Thyroid gland (tissue), 4 donors: ENCODE measurements around the gene PPP1R3A.

Experiments
- CTCF ChIP-seq, 6 experiments: fragments of 200-600 bp in 3 of 6; fragments of 450-650 bp in 3 of 6; sonication (generic) in 3 of 6; IDR thresholded peaks; one replicate each; pipeline ENCODE4 v1.5.1; 2016 to 2019; ENCODE audit warnings: antibody characterized with exemption in 6 of 6, mild to moderate bottlenecking in 2 of 6, inconsistent platforms in 1 of 6, moderate library complexity in 1 of 6
- POLR2A ChIP-seq, 2 donors: fragments of 450-650 bp; IDR thresholded peaks; one replicate each; pipeline ENCODE4 v1.6.1; 2017; ENCODE audit warnings: antibody characterized with exemption in 2 of 2, mild to moderate bottlenecking in 2 of 2, moderate library complexity in 1 of 2

- TF ChIP-seq CTCF (IDR thresholded peaks at IDR 0.05) (no peak), POLR2A (IDR thresholded peaks at IDR 0.05) (no peak)
These were observed 45.8 kb downstream of the PPP1R3A start for GRCh38 chr7:113872981-113873380.
